CD1c-positive myeloid dendritic cell (primary cell): Measurements from ENCODE around the gene GPR63.

ENCODE experiments used
- DNase-seq: peaks from one replicate; pipeline ENCODE4 v3.0.0-alpha.2; 2016; ENCODE audit errors: extremely low spot score

GPR63 gene

GRCh38 chr6:96760153-96760687, 77.1 kb downstream of the GPR63 start:
- no peak for DNase-seq

- DNase-seq, result no peak
Measured at GRCh38 chr6:96755096-96755495, 82.2 kb downstream of the GPR63 start.

- no peak for DNase-seq
Measured at GRCh38 chr6:96749891-96750290, 87.4 kb downstream of the GPR63 start.
